GM19468 (cell line): ENCODE measurements around the gene SREK1IP1.

ENCODE experiments used
- ATAC-seq: cut with Tn5 transposase; IDR thresholded peaks from one replicate; pipeline ENCODE4 v1.9.1; 2021; ENCODE audit warnings: mild to moderate bottlenecking, moderate library complexity, moderate number of reproducible peaks; ENCODE audit not compliant: unreplicated experiment; ENCODE audit errors: extremely low read depth

Gene SREK1IP1

GRCh38 chr5:64688965-64689364 is 79.5 kb downstream of the SREK1IP1 start:
- ATAC-seq, result no peak

GRCh38 chr5:64688391-64688790 is 80.1 kb downstream of the SREK1IP1 start:
- ATAC-seq, result no peak

- no peak for ATAC-seq
These were observed 82.6 kb downstream of the SREK1IP1 start for GRCh38 chr5:64685866-64686265.

- no peak for ATAC-seq
These were observed 85.9 kb downstream of the SREK1IP1 start for GRCh38 chr5:64682608-64683007.

DNA sequence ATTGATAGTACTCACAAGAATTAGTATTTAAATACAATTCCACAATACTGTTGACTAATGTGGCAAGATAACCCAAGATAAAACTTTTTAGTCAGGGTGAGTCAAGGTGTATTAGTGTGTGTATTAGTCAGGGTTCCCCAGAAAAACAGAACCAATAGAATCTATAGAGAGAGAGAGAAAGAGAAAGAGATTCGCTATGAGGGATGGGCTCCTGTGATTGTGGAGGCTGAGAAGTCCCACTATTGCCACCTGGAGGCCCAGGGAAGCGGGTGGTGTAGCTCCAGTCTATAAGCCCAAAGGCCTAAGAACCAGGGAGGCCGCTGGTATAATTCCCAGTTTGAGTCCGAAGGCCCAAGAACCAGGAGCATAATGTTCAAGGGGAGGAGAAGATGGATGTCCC is 88.2 kb downstream of the SREK1IP1 start:
- ATAC-seq, result no peak

DNA sequence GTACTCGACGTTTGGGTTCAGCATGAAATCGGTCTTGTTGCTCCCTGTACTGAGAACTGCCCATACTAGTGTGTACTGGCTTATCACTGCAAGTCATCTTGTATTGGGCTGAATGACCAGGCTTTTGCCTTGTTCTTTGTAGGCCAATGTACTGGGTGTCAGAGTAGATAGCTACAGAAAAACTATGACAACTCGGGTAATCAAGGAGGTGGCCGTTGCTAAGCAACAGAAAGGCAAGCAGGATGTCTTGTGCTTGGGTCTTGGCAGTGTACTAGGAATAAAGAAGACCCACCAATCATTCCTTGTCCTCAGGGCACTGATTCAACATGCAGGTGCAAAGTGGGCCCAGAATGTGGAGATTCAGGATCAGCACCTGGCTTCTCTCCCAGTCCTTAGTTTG is 90.1 kb downstream of the SREK1IP1 start:
- ATAC-seq, result no peak

DNA sequence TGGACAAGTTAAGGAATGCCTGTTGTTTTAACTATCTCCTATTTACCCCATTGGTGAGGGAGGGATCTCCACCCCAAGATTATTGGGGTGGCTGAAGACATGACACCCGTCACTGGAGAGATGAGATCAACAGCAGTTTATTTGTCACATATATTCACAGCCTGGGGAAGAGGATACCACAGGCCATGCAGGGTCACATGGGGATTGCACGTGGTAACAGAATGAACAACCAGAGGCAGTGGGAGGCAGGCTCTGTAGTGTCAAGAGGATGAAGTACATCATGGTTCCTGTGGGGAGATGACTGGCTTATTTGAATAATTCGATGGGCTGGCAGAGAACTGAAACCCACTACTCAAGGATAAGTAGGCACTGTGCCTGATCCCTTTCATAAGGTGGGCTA is 96.8 kb downstream of the SREK1IP1 start:
- ATAC-seq, result no peak

- ATAC-seq, result no peak
These were observed 98.2 kb downstream of the SREK1IP1 start for GRCh38 chr5:64670277-64670676.
